Naive B cell (primary cell): Measurements from ENCODE around the gene MAP2K5. TPM values are rescaled to one million over a fixed set of nuclear protein-coding genes. Genes with fewer than 3 reads are reported as not detected.
A peak's percentile ranks its signal among the peaks of the same experiment; 100 is the strongest.

Experiments used
- ATAC-seq, 2 donors: fragments of 150-1000 bp; cut with Tn5 transposase; 2 replicates each; pipeline ENCODE4 v1.10.0; 2021; ENCODE audit warnings: low read depth in 2 of 2, mild to moderate bottlenecking in 2 of 2, moderate library complexity in 2 of 2
- DNase-seq: peaks from one replicate; pipeline ENCODE4 v3.0.0; 2022
- H3K27ac Mint-ChIP-seq, 6 donors: one replicate each; pipeline ENCODE4 v1.8.0; 2020 to 2022; ENCODE audit warnings: mild to moderate bottlenecking in 6 of 6, mixed read lengths in 6 of 6, moderate library complexity in 5 of 6, inconsistent platforms in 2 of 6
- H3K27me3 Mint-ChIP-seq, 3 donors: one replicate each; pipeline ENCODE4 v1.8.0; 2021 to 2022; ENCODE audit warnings: mixed read lengths in 3 of 3, mild to moderate bottlenecking in 1 of 3
- H3K36me3 Mint-ChIP-seq, 2 donors: one replicate each; pipeline ENCODE4 v1.8.0; 2020 to 2022; ENCODE audit warnings: mixed read lengths in 2 of 2, inconsistent platforms in 1 of 2, mild to moderate bottlenecking in 1 of 2
- H3K4me1 Mint-ChIP-seq, 3 donors: one replicate each; pipeline ENCODE4 v1.8.0; 2020 to 2022; ENCODE audit warnings: mixed read lengths in 3 of 3, inconsistent platforms in 1 of 3, mild to moderate bottlenecking in 1 of 3, moderate library complexity in 1 of 3
- H3K4me3 Mint-ChIP-seq, 8 donors: one replicate each; pipeline ENCODE4 v1.8.0; 2020 to 2022; ENCODE audit warnings: mild to moderate bottlenecking in 8 of 8, mixed read lengths in 8 of 8, moderate library complexity in 8 of 8, inconsistent platforms in 2 of 8
- H3K9me3 Mint-ChIP-seq, 7 donors: one replicate each; pipeline ENCODE4 v1.8.0; 2020 to 2022; ENCODE audit warnings: mixed read lengths in 7 of 7, mild to moderate bottlenecking in 5 of 7, inconsistent platforms in 2 of 7, moderate library complexity in 1 of 7
- polyA plus RNA-seq, 6 donors: library from polyadenylated mRNA; unstranded; fragments of 300-500 nt; fragmentation: Illumina TruSeq; gene quantifications; one replicate each; pipeline ENCODE4 v1.2.3, GENCODE V29; 2021; ENCODE audit warnings: low read depth in 6 of 6

The MAP2K5 gene
- polyA plus RNA-seq, 6 donors from 2014 or later: 11.4 to 23.1 (median 14.7) TPM

- Mint-ChIP-seq H3K4me3 (no peak overlapping the region), H3K9me3 (no peaks in the 10 kb centered on the region), H3K4me1 (peaks cover 6 to 10% (median 8%) of the 10 kb centered on the region in 3 donors), H3K27ac (no peak overlapping the region), H3K27me3 (no peaks in the 10 kb centered on the region), H3K36me3 (peaks cover 0 to 11% of the 10 kb centered on the region in 2 donors)
- ATAC-seq: peak in 1 of 2 donors; percentile 58
- DNase-seq: peak; percentile 5
Observed at GRCh38 chr15:67573194-67573593, 30.7 kb downstream of the MAP2K5 start.

GRCh38 chr15:67575039-67575502 lies 32.6 kb downstream of the MAP2K5 start:
- Mint-ChIP-seq H3K4me3 (no peak overlapping the region), H3K27me3 (no peaks in the 10 kb centered on the region), H3K4me1 (peaks cover 6 to 10% (median 8%) of the 10 kb centered on the region in 3 donors), H3K27ac (peak overlapping the region in 2 of 6 donors; percentile 56 to 67), H3K9me3 (no peaks in the 10 kb centered on the region), H3K36me3 (peaks cover 0 to 3% of the 10 kb centered on the region in 2 donors)
- no peak for ATAC-seq
- DNase-seq: no peak

- H3K27me3 Mint-ChIP-seq: no peaks in the 10 kb centered on the region
- H3K4me3 Mint-ChIP-seq: no peak overlapping the region
- H3K4me1 Mint-ChIP-seq: peaks cover 0 to 6% (median under 1%) of the 10 kb centered on the region in 3 donors
- peaks cover 0 to 7% of the 10 kb centered on the region in 2 donors for H3K36me3 Mint-ChIP-seq
- DNase-seq (no peak), ATAC-seq (no peak)
- H3K27ac Mint-ChIP-seq: no peak overlapping the region
- no peaks in the 10 kb centered on the region for H3K9me3 Mint-ChIP-seq
Observed at GRCh38 chr15:67578020-67578600, 35.6 kb downstream of the MAP2K5 start.

- H3K27ac Mint-ChIP-seq: no peak overlapping the region
- H3K9me3 Mint-ChIP-seq: no peaks in the 10 kb centered on the region
- H3K4me1 Mint-ChIP-seq: peaks cover 0 to 2% (median 0%) of the 10 kb centered on the region in 3 donors
- DNase-seq: no peak
- ATAC-seq: no peak
- peaks cover 0 to 6% of the 10 kb centered on the region in 2 donors for H3K36me3 Mint-ChIP-seq
- no peaks in the 10 kb centered on the region for H3K27me3 Mint-ChIP-seq
- no peak overlapping the region for H3K4me3 Mint-ChIP-seq
Observed at GRCh38 chr15:67579164-67579563, 36.7 kb downstream of the MAP2K5 start.

GRCh38 chr15:67579967-67580366 lies 37.5 kb downstream of the MAP2K5 start:
- DNase-seq (no peak), ATAC-seq (no peak)
- H3K27me3 Mint-ChIP-seq: no peaks in the 10 kb centered on the region
- H3K4me1 Mint-ChIP-seq: no peaks in the 10 kb centered on the region
- H3K9me3 Mint-ChIP-seq: no peaks in the 10 kb centered on the region
- H3K36me3 Mint-ChIP-seq: peaks cover 0 to 9% of the 10 kb centered on the region in 2 donors
- H3K4me3 Mint-ChIP-seq: no peak overlapping the region
- H3K27ac Mint-ChIP-seq: no peak overlapping the region

- Mint-ChIP-seq H3K36me3 (peaks cover 20 to 39% of the 10 kb centered on the region in 2 donors), H3K9me3 (no peaks in the 10 kb centered on the region), H3K4me1 (no peaks in the 10 kb centered on the region), H3K27me3 (no peaks in the 10 kb centered on the region), H3K27ac (no peak overlapping the region), H3K4me3 (no peak overlapping the region)
- ATAC-seq (no peak), DNase-seq (no peak)
Observed at GRCh38 chr15:67584157-67584556, 41.7 kb downstream of the MAP2K5 start.

GRCh38 chr15:67585681-67586080 lies 43.2 kb downstream of the MAP2K5 start:
- no peak for ATAC-seq
- H3K27me3 Mint-ChIP-seq: no peaks in the 10 kb centered on the region
- no peak for DNase-seq
- H3K36me3 Mint-ChIP-seq: peaks cover 23 to 41% of the 10 kb centered on the region in 2 donors
- peaks cover 0 to under 1% (median 0%) of the 10 kb centered on the region in 3 donors for H3K4me1 Mint-ChIP-seq
- H3K27ac Mint-ChIP-seq: no peak overlapping the region
- no peaks in the 10 kb centered on the region for H3K9me3 Mint-ChIP-seq
- H3K4me3 Mint-ChIP-seq: no peak overlapping the region

GRCh38 chr15:67587331-67587730 lies 44.8 kb downstream of the MAP2K5 start:
- H3K9me3 Mint-ChIP-seq: no peaks in the 10 kb centered on the region
- H3K27ac Mint-ChIP-seq: no peak overlapping the region
- ATAC-seq (no peak), DNase-seq (no peak)
- H3K27me3 Mint-ChIP-seq: no peaks in the 10 kb centered on the region
- peaks cover 27 to 37% of the 10 kb centered on the region in 2 donors for H3K36me3 Mint-ChIP-seq
- peaks cover 0 to 4% (median 0%) of the 10 kb centered on the region in 3 donors for H3K4me1 Mint-ChIP-seq
- H3K4me3 Mint-ChIP-seq: no peak overlapping the region

- Mint-ChIP-seq H3K9me3 (no peaks in the 10 kb centered on the region), H3K36me3 (peaks cover 27 to 37% of the 10 kb centered on the region in 2 donors), H3K27me3 (no peaks in the 10 kb centered on the region), H3K4me1 (peaks cover 0 to 4% (median 0%) of the 10 kb centered on the region in 3 donors), H3K27ac (peak overlapping the region in 2 of 6 donors; percentile 14 to 15), H3K4me3 (no peak overlapping the region)
- DNase-seq (no peak), ATAC-seq (no peak)
Observed at GRCh38 chr15:67587754-67588153, 45.3 kb downstream of the MAP2K5 start.

GRCh38 chr15:67590191-67590590 lies 47.7 kb downstream of the MAP2K5 start:
- H3K9me3 Mint-ChIP-seq: no peaks in the 10 kb centered on the region
- peaks cover 27 to 39% of the 10 kb centered on the region in 2 donors for H3K36me3 Mint-ChIP-seq
- DNase-seq: no peak
- H3K4me1 Mint-ChIP-seq: peaks cover 0 to 4% (median 0%) of the 10 kb centered on the region in 3 donors
- H3K27ac Mint-ChIP-seq: no peak overlapping the region
- no peak for ATAC-seq
- H3K4me3 Mint-ChIP-seq: no peak overlapping the region
- no peaks in the 10 kb centered on the region for H3K27me3 Mint-ChIP-seq

GRCh38 chr15:67592245-67592644 lies 49.7 kb downstream of the MAP2K5 start:
- ATAC-seq (no peak), DNase-seq (no peak)
- H3K4me3 Mint-ChIP-seq: no peak overlapping the region
- H3K27ac Mint-ChIP-seq: no peak overlapping the region
- H3K27me3 Mint-ChIP-seq: no peaks in the 10 kb centered on the region
- H3K36me3 Mint-ChIP-seq: peaks cover 20 to 25% of the 10 kb centered on the region in 2 donors
- peaks cover 0 to 4% (median 0%) of the 10 kb centered on the region in 3 donors for H3K4me1 Mint-ChIP-seq
- H3K9me3 Mint-ChIP-seq: no peaks in the 10 kb centered on the region

GRCh38 chr15:67593562-67593961 lies 51.1 kb downstream of the MAP2K5 start:
- H3K9me3 Mint-ChIP-seq: no peaks in the 10 kb centered on the region
- ATAC-seq: no peak
- DNase-seq: no peak
- peaks cover 0 to 4% (median 0%) of the 10 kb centered on the region in 3 donors for H3K4me1 Mint-ChIP-seq
- H3K27ac Mint-ChIP-seq: no peak overlapping the region
- no peak overlapping the region for H3K4me3 Mint-ChIP-seq
- H3K27me3 Mint-ChIP-seq: no peaks in the 10 kb centered on the region
- peaks cover 7 to 15% of the 10 kb centered on the region in 2 donors for H3K36me3 Mint-ChIP-seq

GRCh38 chr15:67594770-67595169 lies 52.3 kb downstream of the MAP2K5 start:
- Mint-ChIP-seq H3K9me3 (no peaks in the 10 kb centered on the region), H3K27me3 (no peaks in the 10 kb centered on the region), H3K4me1 (peaks cover 0 to 4% (median 0%) of the 10 kb centered on the region in 3 donors), H3K27ac (no peak overlapping the region), H3K36me3 (peaks cover 7 to 17% of the 10 kb centered on the region in 2 donors), H3K4me3 (no peak overlapping the region)
- DNase-seq (no peak), ATAC-seq (no peak)

- ATAC-seq (no peak), DNase-seq (no peak)
- Mint-ChIP-seq H3K36me3 (peaks cover 11 to 22% of the 10 kb centered on the region in 2 donors), H3K4me1 (peaks cover 0 to 4% (median 0%) of the 10 kb centered on the region in 3 donors), H3K27me3 (no peaks in the 10 kb centered on the region), H3K9me3 (no peaks in the 10 kb centered on the region), H3K27ac (no peak overlapping the region), H3K4me3 (no peak overlapping the region)
Observed at GRCh38 chr15:67595572-67595971, 53.1 kb downstream of the MAP2K5 start.
